Stromal cell of bone marrow (primary cell): Measurements from ENCODE around the gene EMC8.
A peak's percentile ranks its signal among the peaks of the same experiment; 100 is the strongest.
"Not testable (repeated sequence)": the region's sequence is repeated elsewhere in the genome, so short reads cannot be mapped to it uniquely, and the experiment has no call there.

Experiments used
- DNase-seq: peaks from one replicate; pipeline ENCODE4 v3.0.0-alpha.2; 2012; ENCODE audit warnings: low read depth

Gene EMC8

GRCh38 chr16:85799497-85800320, at the start of gene EMC8, which contains the start of gene COX4I1:
Gene EMC8 (minus strand): TSS chr16:85799544. CDS start chr16:85799295, 249 bp downstream.
Gene COX4I1 (plus strand): TSS chr16:85799695. CDS start chr16:85801206, 1,511 bp downstream.
- DNase-seq, result peak; percentile 88

- DNase-seq, result no peak
Measured at GRCh38 chr16:85848986-85849385, 49.6 kb upstream of the EMC8 start.

- no peak for DNase-seq
Measured at GRCh38 chr16:85847681-85848601, 48.6 kb upstream of the EMC8 start.

DNA sequence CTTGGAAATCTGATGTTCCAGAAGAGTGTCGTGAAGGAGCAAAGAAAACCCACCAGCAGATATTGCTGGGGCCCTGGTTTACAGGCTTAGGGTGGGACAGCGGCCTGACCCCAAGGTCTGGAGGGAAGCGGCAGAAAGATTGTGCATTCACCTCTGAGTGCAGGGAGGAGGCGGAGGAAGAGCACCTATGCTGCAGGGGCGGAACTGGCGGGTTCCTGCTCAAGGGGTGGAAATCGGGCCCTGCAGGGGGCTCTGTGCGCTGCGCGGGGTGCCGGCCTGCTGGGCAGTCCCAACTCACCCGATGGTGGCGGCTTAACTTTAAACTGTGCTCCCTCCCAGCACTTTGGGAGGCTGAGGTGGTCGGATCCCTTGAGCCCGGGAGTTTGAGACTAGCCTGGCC, 47.7 kb upstream of the EMC8 start:
- no peak for DNase-seq

GRCh38 chr16:85846461-85846860, 47.1 kb upstream of the EMC8 start:
- no peak for DNase-seq

- no peak for DNase-seq
Measured at GRCh38 chr16:85845266-85845665, 45.9 kb upstream of the EMC8 start.

GRCh38 chr16:85844786-85845185, 45.4 kb upstream of the EMC8 start:
- DNase-seq, result no peak

DNA sequence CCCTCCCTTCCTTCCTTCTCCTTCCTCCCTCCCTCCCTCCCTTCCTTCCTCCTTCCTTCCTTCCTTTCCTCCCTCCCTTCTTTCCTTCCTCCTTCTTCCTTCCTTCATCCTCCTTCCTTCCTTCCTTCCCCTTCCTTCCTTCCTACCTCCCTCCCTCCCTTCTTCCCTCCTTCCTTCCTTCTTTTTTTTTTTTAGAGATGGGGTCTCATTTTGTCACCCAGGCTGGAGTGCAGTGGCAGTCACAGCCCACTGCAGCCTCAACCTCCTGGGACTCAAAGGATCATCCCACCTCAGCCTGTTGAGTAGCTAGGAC, 44.8 kb upstream of the EMC8 start:
- DNase-seq, result no peak

DNA sequence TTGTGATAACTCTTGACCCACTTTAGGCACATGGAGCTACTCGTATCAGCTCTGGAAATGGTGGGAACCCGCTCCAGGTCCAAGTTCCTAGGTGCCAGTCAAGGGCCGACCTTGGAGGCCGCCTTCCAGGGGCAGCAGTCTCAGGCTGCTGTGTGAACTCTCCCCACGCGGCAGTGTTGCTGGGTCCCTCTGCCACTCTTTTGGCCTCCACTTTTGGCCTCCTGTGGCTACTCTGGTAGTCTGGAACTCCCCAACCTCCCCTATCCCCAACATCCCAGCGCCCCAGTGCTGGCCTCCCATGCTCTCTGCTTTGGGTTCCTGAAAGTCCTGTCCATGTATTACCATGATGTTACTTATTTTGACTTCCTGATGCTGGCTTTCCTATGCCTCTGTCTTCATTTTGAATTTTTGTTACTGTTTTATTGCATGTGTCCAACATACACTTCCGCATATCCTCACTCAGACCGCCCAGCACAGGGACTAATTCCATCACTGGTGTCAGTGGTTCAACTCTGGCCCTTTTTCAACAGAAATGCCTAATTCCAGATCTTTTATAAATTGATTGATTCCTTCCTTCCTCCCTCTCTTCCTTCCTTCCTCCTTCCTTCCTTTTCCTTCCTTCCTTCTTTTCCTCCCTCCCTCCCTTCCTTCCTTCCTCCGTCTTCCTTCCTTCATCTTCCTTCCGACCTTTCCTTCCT, 44.3 kb upstream of the EMC8 start:
- no peak for DNase-seq

DNA sequence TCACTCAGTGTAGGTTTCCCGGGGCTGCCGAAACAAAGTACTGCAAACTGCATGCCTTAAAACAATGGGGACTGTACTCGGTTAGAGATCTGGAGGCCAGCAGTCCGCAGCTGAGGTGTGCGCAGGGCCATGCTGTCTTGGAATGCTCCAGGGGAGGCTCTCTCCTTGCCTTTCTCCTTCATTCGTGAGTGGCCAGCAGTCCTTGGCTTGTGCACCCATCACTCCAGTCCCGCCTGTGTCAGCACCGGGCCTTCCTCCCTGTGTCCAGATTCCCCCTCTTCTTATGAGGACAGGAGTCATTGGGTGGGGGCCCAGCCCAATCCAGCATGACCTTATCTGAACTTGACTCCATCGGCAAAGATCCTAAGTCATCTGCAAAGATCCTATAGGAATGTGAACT, 43.5 kb upstream of the EMC8 start:
- DNase-seq, result no peak

- DNase-seq, result no peak
Measured at GRCh38 chr16:85842435-85842834, 43.1 kb upstream of the EMC8 start.

- no peak for DNase-seq
Measured at GRCh38 chr16:85840801-85841200, 41.5 kb upstream of the EMC8 start.

DNA sequence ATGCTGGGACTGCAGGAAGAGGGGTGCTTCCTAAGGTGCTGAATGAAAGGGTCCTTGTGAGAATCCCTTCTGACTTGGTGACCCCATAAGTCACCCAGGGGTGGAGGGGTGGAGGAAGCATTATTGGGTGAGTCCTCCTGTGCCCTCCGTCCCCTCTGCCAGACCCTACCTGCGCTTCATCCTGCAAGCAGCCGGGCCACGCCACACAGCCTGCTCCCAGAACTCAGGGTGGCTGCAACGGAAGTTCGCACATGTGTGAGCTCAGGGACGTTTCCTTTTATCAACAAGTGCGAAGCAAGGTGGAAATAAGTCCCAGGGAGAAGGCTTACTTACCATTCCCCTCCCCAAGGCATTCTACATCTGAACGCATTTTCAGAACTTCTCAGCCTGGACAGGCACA, 41.1 kb upstream of the EMC8 start:
- no peak for DNase-seq

- no peak for DNase-seq
Measured at GRCh38 chr16:85839681-85840240, 40.4 kb upstream of the EMC8 start.

- DNase-seq, result no peak
Measured at GRCh38 chr16:85838876-85839585, 39.7 kb upstream of the EMC8 start.

DNA sequence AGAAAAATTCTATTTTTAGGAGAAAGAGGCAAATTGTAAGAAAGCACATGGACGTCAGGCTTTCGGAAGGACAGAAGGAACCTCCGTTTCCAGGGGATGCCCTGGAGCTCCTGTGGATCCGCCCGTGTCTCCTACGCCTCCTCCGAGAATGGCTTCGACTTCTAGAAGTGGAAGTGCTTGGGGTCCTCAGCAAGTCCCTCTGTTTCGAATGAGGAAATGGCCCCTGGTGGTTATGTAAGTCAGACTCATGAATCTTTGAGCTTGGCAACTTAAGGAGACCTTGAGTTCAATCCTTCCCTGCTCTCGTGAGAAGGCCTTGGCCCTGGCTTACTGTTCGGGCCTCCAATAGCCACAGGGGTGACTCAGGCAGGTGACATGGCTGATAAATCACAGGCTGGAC, 39.0 kb upstream of the EMC8 start:
- no peak for DNase-seq

DNA sequence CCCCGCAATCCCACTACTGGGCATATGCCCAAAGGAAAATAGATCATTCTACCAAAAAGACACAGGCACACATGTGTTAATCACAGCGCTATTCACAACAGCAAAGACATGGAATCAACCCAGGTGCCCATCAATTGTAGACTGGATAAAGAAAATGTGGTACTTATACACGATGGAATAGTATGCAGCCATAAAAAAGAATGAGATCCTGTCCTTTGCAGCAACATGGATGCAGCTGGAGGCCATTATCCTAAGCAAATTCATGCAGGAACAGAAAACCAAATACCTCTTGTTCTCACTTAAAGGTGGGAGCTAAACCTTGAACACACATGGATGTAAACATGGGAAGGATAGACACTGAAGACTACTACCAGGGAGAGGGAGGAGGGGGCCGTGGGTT, 38.3 kb upstream of the EMC8 start:
- DNase-seq, result not testable (repeated sequence)

DNA sequence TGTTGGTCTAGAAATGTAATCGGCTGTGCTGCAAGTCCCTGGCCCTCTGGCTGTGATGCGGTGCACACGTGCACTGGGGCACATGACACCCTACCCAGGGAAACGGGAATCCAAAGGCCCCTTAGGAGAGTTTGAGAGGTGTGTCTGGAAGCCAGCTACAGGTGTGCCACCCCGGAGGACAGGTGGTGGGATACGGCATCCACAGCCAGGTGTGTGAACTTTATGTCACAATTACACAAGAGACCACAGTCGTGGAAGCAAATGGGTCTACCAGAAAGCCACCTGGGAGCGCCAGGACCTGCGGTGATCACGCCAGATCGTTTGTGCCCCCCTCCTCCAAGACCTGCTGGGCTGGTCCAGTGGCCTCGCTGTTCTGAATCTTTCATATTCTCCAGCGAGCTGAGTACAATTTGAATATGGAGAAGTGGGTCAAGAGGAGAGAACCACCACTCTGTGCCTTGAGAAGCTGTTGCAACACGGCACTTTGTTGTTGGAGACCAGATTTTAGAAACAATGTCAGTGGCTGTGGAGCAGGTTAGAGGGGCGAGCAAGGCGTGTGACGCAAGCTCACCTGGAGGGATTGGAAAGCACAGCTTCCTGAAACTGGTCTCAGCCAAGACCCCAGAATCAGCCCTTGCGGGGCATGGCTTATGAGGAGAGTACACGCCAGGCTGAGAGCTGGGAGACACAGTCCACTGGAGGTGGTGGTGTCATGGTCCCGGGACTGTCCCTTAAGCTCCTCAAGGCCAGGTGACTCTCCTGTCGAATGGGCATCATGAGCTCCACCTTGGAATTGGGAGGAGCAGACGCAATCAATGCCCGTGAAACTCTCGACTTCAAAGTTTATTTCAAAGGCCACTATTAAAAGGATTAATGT, 37.6 kb upstream of the EMC8 start:
- no peak for DNase-seq

DNA sequence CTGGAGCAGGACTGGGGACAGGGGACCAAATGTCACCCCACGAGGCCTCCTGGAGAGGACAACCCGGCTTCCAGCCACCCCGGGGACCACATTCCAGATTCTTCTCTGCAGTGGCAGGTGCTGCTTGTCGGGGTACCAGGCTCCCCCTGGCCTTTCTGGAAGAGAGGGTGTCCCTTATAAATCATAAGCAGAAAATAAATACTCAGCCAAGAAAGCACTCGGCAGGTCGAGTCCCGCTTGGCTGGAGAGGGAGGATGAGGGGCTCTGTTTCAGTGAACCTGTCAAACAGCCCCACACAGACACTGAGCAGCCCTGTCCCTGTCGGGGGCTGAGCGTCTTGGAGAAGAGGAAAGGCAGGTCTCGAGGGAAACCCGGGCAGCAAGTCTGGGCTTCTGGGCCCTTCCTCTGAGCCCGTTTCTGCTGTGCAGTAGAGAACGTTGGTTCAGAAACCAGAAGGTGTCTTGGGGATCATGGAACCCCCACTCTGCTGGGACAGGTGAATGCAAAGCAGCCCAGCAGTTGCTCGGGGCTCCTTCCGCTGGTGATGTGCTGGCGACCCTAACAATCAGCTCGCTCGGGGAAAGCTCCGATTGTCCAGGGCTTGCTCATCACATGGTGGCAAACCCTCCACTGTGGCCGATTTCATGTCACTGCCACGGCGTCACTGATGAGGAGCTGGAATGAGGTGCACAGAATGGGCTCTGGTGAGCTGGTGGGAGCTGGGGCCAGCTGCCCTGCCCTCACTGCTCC, 36.8 kb upstream of the EMC8 start:
- DNase-seq, result no peak

DNA sequence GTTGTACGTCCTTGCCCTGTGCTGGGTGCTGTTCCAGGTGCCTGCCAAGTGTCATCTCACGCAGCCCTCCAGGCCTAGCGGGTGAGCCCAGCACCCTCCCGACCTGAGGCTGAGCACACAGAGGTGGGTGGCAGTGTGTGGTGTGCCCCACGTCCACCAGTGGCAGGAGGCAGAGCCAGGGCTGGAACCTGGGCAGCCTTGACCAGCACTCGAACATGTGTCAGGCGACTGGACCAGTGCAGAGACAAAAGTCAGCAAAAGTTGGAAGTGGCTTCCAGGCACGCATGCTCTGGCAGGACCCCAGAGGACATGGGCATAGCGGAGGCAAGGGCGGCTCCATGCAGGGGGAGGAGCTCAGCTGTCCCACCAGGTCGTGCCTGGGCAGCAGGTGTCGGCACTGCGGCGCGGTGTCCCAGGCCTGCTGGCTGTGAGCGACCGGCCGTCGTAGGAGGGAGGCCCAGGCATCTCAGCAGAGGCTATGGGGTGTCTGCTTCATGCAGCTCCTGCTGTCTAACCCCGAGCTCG, 35.9 kb upstream of the EMC8 start:
- no peak for DNase-seq
